Motor neuron (in vitro differentiated cells): ENCODE results near the gene BNC2. TPM values are rescaled to one million over a fixed set of nuclear protein-coding genes. Genes with fewer than 3 reads are reported as not detected.

Experiments used
- ATAC-seq, 8 experiments: fragments of 200-7000 bp; cut with Tn5 transposase; replicated peaks in 6 of 8; 2 replicates each; pipeline ENCODE4 v1.8.0; 2021; ENCODE audit warnings: mild to moderate bottlenecking in 8 of 8, moderate library complexity in 8 of 8
- H3K27ac ChIP-seq, 2 donors: fragments of 250-450 bp; sonication (Bioruptor Pico); 2 replicates each; pipeline ENCODE4 v1.9.0; 2021; ENCODE audit warnings: antibody characterized with exemption in 2 of 2, mild to moderate bottlenecking in 2 of 2, moderate library complexity in 1 of 2
- H3K4me1 ChIP-seq, 2 donors: fragments of 250-450 bp; sonication (Bioruptor Pico); replicated peaks in 1 of 2; 2 replicates each; pipeline ENCODE4 v1.6.1; 2021; ENCODE audit warnings: antibody characterized with exemption in 2 of 2, mild to moderate bottlenecking in 2 of 2, moderate library complexity in 1 of 2
- H3K4me3 ChIP-seq, 5 donors: fragments of 250-450 bp; sonication (Bioruptor Pico); 2 replicates each; pipeline ENCODE4 v1.9.0; 2021; ENCODE audit warnings: antibody characterized with exemption in 5 of 5, mild to moderate bottlenecking in 5 of 5, moderate library complexity in 4 of 5
- WGBS, 10 experiments: fragments of 450-650 bp; shearing (Covaris generic); methylation state at CpG; one replicate each; pipeline ENCODE4 v1.0.0; 2022; 5-methylcytosine and 5-hydroxymethylcytosine counted together
- in situ Hi-C, 9 experiments: fragments of 400-800 bp; cut with MboI; loops; one replicate each; pipeline ENCODE4 v1.15.0; 2021; ENCODE audit warnings: low sequenced_read_pairs in 9 of 9, low pct_unique_long_range_greater_than_20kb in 2 of 9; ENCODE audit not compliant: unreplicated experiment in 9 of 9
- total RNA-seq, 8 experiments: library from RNA; unstranded; fragments of 300-600 nt; gene quantifications; 2 replicates each; pipeline versions ENCODE4 v1.2.3 to v1.2.4, GENCODE V29; 2022

The BNC2 gene
- total RNA-seq, 8 experiments from 2014 or later = 0.54 to 42.8 (median 4.3) TPM

- Histone ChIP-seq H3K4me3 (no peak overlapping the region), H3K27ac (no peak overlapping the region), H3K4me1 (peaks cover 3 to 7% of the 10 kb centered on the region in 2 donors)
- ATAC-seq = no peak
- 69 to 100% (median 88%) methylated on average over 1 to 2 of the region's 2 CpGs; no CpG with 5 or more reads in 5 of the 10 experiments for WGBS, 10 experiments
- in situ Hi-C loops = no loop called here
Measured at GRCh38 chr9:16386827-16387077, 483.7 kb downstream of the BNC2 start.

GRCh38 chr9:16386007-16386826, 484.3 kb downstream of the BNC2 start:
- in situ Hi-C loops = no loop called here
- H3K4me3 ChIP-seq = no peak overlapping the region
- 48 to 100% (median 89%) methylated on average over 1 to 6 of the region's 6 CpGs for WGBS, 10 experiments
- no peak overlapping the region for H3K27ac ChIP-seq
- peak in 2 of 8 experiments; percentile 66 to 74 for ATAC-seq
- H3K4me1 ChIP-seq = peaks cover 3 to 7% of the 10 kb centered on the region in 2 donors

- ATAC-seq = peak in 2 of 8 experiments; percentile 31 to 36
Measured at GRCh38 chr9:16385590-16385989, 484.9 kb downstream of the BNC2 start.

DNA sequence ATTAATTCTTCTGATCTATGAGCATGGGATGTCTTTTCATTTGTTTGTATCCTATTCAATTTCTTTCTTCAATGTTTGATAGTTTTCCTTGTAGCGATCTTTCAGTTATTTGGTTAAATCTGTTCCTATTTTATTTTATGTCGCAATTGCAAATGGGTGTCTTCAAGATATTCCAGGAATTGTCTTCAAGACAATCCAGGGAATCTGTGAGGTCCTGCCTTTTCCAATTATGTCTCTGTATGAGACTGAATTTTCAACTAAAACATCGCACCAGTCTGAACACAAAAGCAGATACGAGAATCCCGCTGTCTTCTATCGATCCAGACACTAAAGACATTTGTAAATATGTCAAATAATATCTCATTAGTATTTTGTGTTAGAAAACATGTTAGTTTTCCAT, 485.5 kb downstream of the BNC2 start:
- Histone ChIP-seq H3K4me1 (peaks cover 0 to 3% of the 10 kb centered on the region in 2 donors), H3K27ac (no peak overlapping the region), H3K4me3 (no peak overlapping the region)
- no peak for ATAC-seq
- in situ Hi-C loops = no loop called here
- WGBS, 10 experiments = 28 to 91% (median 70%) methylated on average over 4 to 6 of the region's 6 CpGs; no CpG with 5 or more reads in 1 of the 10 experiments

More at GRCh38 chr9:16385590-16385989, 484.9 kb downstream of the BNC2 start:
- Histone ChIP-seq H3K4me1 (peaks cover 3 to 7% of the 10 kb centered on the region in 2 donors), H3K27ac (no peak overlapping the region), H3K4me3 (no peak overlapping the region)
- in situ Hi-C loops = no loop called here

DNA sequence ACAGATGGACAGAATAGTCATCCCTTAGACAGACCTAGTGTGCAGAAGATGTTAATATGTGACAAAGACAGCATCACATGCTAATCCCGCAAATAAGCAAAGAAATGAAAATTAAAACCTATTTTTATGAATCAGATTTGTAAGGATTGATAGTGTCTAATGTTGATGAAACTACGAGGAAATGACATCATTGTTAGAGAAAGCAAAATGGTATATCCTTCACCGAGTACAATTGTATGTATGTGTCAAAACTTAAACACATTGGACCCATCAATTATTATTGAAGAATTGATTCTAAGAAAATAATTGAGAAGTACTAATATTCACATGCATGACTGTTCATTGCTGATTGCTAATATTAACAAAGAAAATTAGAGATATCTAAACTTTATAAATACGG, 493.2 kb downstream of the BNC2 start:
- WGBS, 10 experiments = 29 to 87% (median 82%) methylated on average over 3 to 4 of the region's 4 CpGs
- Histone ChIP-seq H3K4me1 (no peaks in the 10 kb centered on the region), H3K27ac (no peak overlapping the region), H3K4me3 (no peak overlapping the region)
- in situ Hi-C loops = no loop called here
- ATAC-seq = no peak

DNA sequence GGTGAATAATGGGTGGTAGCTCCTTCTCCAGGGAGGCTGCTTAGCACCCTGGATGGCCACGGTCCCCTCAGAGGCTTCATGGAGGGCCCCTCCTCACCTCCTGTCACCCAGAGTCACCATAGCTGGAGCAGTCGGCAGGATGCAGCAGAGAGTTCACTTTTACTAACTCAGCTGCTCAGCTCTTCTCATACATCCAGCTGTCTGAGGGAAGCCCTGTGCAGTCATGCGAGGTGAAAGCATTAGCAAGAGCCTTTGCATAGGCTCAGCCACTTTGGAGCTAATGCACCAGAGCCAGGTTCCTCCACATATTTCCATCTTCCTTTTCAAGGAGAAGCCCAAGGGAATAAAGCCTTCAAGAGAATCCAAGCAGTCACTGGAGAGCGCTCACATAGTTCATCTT, 499.2 kb downstream of the BNC2 start:
- Histone ChIP-seq H3K4me1 (peaks cover 0 to 10% of the 10 kb centered on the region in 2 donors), H3K4me3 (no peak overlapping the region), H3K27ac (no peak overlapping the region)
- WGBS, 10 experiments = 61 to 100% (median 80%) methylated on average over 1 to 3 of the region's 4 CpGs; no CpG with 5 or more reads in 6 of the 10 experiments
- in situ Hi-C loops = no loop called here
- ATAC-seq = peak in 6 of 8 experiments; percentile 46 to 74 (median 58)

DNA sequence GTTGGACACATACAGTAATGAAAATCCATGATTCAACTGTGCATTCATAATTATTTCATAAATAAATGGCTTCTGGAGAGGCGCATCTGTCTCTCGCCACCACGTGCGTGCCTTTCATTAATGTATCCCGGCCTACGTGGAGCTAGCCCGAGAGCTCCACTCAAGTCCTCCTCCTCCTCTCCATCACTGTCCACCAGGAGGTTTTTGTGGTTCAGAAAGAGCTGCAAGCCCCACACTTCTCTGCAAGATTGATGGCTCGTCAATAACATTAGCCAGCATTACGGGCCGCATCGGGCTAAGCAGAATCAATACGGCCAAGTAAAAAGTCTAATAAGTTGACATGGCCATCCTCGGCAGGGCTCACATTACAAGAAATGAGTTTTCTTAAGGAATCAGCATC, 499.8 kb downstream of the BNC2 start:
- 40 to 87% (median 65%) methylated on average over 1 to 9 of the region's 13 CpGs; no CpG with 5 or more reads in 3 of the 10 experiments for WGBS, 10 experiments
- Histone ChIP-seq H3K4me1 (peaks cover 0 to 10% of the 10 kb centered on the region in 2 donors), H3K27ac (no peak overlapping the region), H3K4me3 (no peak overlapping the region)
- ATAC-seq = peak in 5 of 8 experiments; percentile 64 to 87 (median 80)
- in situ Hi-C loops = no loop called here

DNA sequence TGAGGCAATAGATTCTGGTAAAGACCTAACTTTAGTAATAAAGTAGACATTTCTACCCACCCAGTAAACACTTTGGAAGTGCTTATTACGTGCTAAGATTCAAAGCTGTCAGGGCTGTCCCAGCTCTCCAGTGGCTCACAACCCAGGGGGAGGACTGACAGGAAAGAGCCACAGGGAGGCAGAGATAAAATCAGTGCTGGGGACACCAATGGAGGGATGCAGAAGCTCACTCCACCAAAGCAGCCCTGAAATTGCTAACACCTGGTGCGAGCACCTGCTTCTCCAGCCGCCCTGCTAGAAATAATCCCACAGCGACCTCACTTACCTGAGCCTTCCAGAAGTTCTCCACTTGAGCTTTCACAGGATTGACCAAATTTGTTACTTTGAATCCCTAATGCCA, 501.0 kb downstream of the BNC2 start:
- 83 to 100% (median 96%) methylated on average over 1 to 3 of the region's 4 CpGs; no CpG with 5 or more reads in 5 of the 10 experiments for WGBS, 10 experiments
- peaks cover 0 to 10% of the 10 kb centered on the region in 2 donors for H3K4me1 ChIP-seq
- in situ Hi-C loops = no loop called here
- H3K4me3 ChIP-seq = no peak overlapping the region
- no peak for ATAC-seq
- no peak overlapping the region for H3K27ac ChIP-seq

DNA sequence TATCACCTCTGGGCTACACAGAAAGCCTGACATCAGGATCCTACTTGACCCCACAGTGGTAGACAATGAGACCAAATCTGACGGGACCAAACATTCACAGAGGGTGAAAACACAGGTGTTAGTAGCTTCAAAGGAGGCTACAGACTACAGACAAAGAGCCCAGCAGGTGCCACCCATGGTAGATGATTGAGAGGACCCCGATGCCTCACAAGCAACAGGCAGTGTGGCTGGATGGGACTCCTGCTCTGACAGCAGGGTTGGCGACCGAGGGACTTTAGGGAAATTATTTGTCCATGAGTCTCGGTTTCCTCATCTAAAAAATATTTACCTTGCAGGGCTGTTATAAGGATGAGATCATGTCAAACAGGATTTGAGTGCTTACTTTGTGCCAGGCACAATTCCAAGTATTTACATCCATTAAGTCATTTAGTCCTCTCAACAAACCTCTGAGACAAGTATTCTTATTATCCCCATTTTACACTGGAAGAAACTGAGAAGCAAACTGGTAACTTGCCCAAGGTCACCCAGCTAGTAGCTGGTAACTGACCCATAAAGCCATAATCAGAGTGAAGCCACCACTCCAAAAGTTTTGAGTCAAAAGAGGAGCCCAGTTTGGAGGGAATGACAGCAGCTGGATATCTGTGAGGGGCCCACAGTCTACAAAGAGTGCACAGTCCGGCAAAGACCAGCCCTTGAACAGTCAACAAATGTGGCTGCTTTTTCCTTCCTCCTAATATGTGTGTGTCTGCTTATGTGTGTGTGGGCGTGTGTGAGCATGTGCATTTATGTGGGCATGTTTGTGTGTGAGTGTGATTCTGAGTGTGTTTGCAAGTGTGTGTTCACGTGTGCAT, 502.0 kb downstream of the BNC2 start:
- Histone ChIP-seq H3K4me1 (peaks cover 0 to 10% of the 10 kb centered on the region in 2 donors), H3K4me3 (no peak overlapping the region), H3K27ac (no peak overlapping the region)
- ATAC-seq = no peak
- in situ Hi-C loops = no loop called here
- 18 to 100% (median 88%) methylated on average over 1 to 5 of the region's 8 CpGs; no CpG with 5 or more reads in 2 of the 10 experiments for WGBS, 10 experiments

DNA sequence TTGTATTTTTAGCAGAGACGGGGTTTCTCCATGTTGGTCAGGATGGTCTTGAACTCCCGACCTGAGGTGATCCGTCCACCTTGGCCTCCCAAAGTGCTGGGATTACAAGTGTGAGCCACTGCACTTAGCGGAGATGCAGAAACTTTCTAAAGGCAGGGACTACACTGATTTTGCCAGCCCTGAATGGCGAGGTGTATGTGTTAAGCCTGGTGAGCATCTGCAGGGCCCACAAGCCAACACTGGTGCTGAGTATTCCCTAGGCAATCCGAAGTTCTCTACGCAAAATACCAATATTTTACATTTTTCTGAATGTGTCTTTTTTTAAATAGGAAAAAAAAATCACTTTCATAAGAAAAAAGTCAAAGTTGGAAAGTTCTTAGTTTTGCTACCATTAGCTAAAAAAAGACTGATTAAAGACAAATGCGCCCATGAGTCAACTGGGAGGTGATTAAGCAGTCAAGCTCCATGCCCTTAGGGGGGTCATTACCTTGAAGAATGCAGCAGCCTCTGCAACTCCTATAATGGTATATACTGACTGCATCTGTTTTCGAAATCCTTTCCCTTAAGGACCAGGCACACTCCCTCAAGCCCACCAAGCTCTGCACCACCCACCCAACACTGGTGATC, 502.8 kb downstream of the BNC2 start:
- no peak overlapping the region for H3K27ac ChIP-seq
- no peak overlapping the region for H3K4me3 ChIP-seq
- peak in 2 of 8 experiments; percentile 54 to 68 for ATAC-seq
- in situ Hi-C loops = no loop called here
- 20 to 100% (median 89%) methylated on average over 1 to 5 of the region's 9 CpGs for WGBS, 10 experiments
- peaks cover 0 to 10% of the 10 kb centered on the region in 2 donors for H3K4me1 ChIP-seq

GRCh38 chr9:16364347-16364746, 506.1 kb downstream of the BNC2 start:
- no peak for ATAC-seq
- 75 to 97% (median 88%) methylated on average over 1 to 8 of the region's 8 CpGs; no CpG with 5 or more reads in 2 of the 10 experiments for WGBS, 10 experiments
- no peaks in the 10 kb centered on the region for H3K4me1 ChIP-seq
- H3K27ac ChIP-seq = no peak overlapping the region
- in situ Hi-C loops = no loop called here
- H3K4me3 ChIP-seq = no peak overlapping the region

DNA sequence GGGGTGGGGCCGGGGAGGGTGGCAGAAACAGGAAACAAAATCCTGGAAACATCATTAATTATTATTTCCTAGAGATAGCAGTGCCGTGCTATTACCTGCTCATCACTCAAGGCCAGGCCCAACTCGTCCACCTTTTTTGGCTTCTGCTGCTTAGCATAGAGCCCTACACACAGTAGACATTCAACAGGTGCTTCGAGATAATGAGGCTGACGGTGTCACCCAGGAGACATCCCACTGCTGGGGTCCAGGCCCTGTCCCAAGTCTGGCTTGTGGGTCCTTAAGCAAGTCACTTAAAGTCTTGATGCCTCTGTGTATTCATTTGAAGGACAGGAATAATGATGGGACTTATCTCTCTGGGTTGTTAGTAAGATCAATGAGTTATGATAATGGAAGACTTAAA, 506.6 kb downstream of the BNC2 start:
- WGBS, 10 experiments = 27 to 100% (median 82%) methylated on average over 2 to 4 of the region's 5 CpGs; no CpG with 5 or more reads in 3 of the 10 experiments
- Histone ChIP-seq H3K27ac (no peak overlapping the region), H3K4me3 (no peak overlapping the region), H3K4me1 (no peaks in the 10 kb centered on the region)
- in situ Hi-C loops = no loop called here
- ATAC-seq = no peak
